Endothelial cell of umbilical vein (primary cell): Measurements from ENCODE around the gene VPS9D1.

Experiments used
- EZH2 ChIP-seq: IDR thresholded peaks from 2 replicates; pipeline ENCODE4 v1.6.1; 2012; ENCODE audit warnings: borderline replicate concordance, low read depth, mild to moderate bottlenecking, moderate library complexity, low read length, inconsistent platforms; ENCODE audit not compliant: severe bottlenecking
- FOS ChIP-seq: IDR thresholded peaks from 2 replicates; pipeline ENCODE4 v1.6.1; 2011; ENCODE audit warnings: mild to moderate bottlenecking, low read length, moderate library complexity, borderline replicate concordance; ENCODE audit not compliant: insufficient read depth
- MYC ChIP-seq: IDR thresholded peaks from one replicate; pipeline ENCODE4 v1.6.1; 2011; ENCODE audit warnings: mild to moderate bottlenecking, low read depth, low read length
- POLR2A ChIP-seq: IDR thresholded peaks from 2 replicates; pipeline ENCODE4 v1.6.1; 2012; ENCODE audit warnings: low read depth, mild to moderate bottlenecking, control low read depth, low read length
- POLR2AphosphoS5 ChIP-seq: IDR thresholded peaks from 2 replicates; pipeline ENCODE4 v1.6.1; 2012; ENCODE audit warnings: low read depth, mild to moderate bottlenecking, control low read depth, low read length, moderate library complexity; ENCODE audit not compliant: insufficient read depth
- TF ChIP-seq, protein P1 (sequence below), 2 donors: IDR thresholded peaks; 1 replicate in 1 of 2; 2 replicates in 1 of 2; pipeline ENCODE4 v1.5.1; 2011; ENCODE audit warnings: low read length in 2 of 2, mild to moderate bottlenecking in 2 of 2, moderate library complexity in 2 of 2, control low read depth in 1 of 2, inconsistent platforms in 1 of 2, low read depth in 1 of 2; ENCODE audit not compliant: insufficient read depth in 1 of 2; ENCODE audit errors: extremely low read depth in 1 of 2

DNA sequence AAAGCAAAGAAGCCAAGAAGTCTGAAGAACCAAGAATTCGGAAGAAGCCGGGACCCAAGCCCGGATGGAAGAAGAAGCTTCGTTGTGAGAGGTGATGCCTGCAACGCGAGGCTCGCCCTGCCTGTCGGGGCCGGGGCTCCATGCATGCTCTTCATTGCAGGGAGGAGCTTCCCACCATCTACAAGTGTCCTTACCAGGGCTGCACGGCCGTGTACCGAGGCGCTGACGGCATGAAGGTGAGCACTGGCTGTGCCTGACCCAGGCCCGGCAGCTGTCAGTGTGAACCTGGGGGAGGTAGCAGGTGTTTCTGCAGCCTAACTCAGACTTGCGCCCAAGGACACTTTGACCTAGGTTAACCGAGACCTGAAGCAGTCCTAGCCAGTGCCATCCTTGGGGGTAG, 12.6 kb upstream of the VPS9D1 start:
- no peak for TF ChIP-seq POLR2A
- TF ChIP-seq POLR2AphosphoS5: no peak
- TF ChIP-seq, protein P1, sequence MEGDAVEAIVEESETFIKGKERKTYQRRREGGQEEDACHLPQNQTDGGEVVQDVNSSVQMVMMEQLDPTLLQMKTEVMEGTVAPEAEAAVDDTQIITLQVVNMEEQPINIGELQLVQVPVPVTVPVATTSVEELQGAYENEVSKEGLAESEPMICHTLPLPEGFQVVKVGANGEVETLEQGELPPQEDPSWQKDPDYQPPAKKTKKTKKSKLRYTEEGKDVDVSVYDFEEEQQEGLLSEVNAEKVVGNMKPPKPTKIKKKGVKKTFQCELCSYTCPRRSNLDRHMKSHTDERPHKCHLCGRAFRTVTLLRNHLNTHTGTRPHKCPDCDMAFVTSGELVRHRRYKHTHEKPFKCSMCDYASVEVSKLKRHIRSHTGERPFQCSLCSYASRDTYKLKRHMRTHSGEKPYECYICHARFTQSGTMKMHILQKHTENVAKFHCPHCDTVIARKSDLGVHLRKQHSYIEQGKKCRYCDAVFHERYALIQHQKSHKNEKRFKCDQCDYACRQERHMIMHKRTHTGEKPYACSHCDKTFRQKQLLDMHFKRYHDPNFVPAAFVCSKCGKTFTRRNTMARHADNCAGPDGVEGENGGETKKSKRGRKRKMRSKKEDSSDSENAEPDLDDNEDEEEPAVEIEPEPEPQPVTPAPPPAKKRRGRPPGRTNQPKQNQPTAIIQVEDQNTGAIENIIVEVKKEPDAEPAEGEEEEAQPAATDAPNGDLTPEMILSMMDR (IDR thresholded peaks at IDR 0.05; ENCODE audit: extremely low read depth in 1 of 2, insufficient read depth in 1 of 2, low read depth in 1 of 2, low read length in 2 of 2): no peak
- TF ChIP-seq MYC: no peak
- TF ChIP-seq EZH2: no peak
- no peak for TF ChIP-seq FOS
